GM18907 (cell line): ENCODE data around the gene ZNF592.
"Not testable (repeated sequence)": the region's sequence is repeated elsewhere in the genome, so short reads cannot be mapped to it uniquely, and the experiment has no call there.

Experiments used
- ATAC-seq: cut with Tn5 transposase; IDR thresholded peaks from one replicate; pipeline ENCODE4 v1.9.1; 2021; ENCODE audit warnings: mild to moderate bottlenecking, moderate library complexity; ENCODE audit not compliant: unreplicated experiment

ZNF592 gene

DNA sequence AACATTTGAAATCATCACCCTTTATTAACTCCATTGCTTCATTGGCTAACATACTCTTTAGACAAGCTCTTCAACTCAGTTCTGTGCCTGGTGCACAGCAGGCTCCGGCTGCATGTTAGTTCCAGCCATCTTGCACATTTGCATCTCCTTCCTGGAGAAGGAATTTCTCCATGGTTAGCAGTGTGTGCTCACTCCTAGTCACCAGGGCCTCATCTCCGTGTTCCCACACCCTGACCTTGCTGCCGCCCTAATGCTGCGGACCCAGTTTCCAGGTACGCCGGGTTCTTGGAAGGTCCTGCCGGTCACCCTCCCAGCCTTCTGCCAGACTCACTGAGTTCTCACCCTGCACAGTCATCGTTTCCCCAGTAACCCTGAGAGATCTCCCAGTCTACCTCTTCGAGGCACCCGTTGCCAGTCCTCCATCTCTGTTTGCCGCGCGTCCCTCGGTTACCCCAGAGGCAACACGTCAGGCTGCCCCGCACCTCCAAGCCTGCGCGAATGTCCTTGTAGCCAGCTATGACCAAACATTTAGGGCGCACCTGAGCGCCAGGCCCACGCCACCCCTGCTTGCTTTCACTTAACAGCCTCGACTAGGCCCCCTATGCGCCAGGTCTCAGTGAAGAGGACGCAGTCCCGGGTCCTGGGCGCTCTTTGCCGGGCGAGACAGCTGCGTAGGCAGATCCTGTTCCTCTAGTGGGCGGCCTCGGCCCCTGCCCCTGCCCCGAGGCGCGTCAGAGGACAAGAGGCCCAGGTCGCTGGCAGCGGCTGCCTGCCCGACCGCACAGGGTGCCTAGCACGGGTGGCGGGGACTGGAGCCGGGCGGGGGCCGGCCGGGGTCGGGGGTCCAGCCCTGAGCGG, 747 bp upstream of the ZNF592 start:
- ATAC-seq = peak; percentile 51

DNA sequence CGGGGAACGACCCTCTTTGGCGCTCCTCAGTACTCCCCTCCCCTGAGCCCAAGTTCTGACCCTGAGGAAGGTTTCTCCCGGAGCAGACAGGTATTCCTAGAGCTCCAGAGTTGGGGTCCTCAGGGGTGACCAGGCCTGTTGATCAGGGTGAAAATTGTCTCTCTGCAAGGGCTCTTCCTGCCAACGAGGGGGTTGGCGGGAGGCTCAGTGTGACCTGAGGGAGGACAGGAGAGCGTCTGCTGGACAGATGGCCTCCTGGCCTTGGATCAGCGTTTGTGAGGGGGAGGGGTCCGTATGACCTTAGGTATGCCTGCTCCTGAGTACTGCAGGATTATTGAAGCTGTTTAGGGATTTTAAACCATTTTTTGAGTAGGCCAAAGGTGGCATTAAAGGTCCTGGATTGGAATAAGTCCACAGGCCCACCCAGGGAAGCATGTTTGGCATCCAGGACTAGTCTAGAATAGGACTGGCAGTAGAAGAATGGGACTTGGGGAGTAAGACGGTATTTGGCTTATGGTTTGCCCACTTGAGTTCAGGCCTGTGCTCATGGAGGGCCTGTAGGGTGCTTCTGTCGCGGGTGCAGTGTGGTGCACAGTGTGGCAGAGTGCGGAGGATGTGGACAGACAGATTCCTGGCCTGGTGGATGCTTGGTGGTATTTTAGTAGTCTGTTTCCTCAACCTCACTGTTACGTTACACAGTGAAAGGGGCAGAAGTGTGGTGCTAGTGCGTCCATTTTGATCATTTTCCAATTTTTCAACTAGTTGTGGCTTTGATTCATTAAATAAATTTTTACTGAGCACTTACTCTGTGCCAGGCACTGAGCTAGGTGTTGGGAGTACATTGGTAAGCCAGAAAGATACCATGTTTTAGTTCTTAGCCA, 959 bp downstream of the ZNF592 start:
- peak; percentile 19 for ATAC-seq

DNA sequence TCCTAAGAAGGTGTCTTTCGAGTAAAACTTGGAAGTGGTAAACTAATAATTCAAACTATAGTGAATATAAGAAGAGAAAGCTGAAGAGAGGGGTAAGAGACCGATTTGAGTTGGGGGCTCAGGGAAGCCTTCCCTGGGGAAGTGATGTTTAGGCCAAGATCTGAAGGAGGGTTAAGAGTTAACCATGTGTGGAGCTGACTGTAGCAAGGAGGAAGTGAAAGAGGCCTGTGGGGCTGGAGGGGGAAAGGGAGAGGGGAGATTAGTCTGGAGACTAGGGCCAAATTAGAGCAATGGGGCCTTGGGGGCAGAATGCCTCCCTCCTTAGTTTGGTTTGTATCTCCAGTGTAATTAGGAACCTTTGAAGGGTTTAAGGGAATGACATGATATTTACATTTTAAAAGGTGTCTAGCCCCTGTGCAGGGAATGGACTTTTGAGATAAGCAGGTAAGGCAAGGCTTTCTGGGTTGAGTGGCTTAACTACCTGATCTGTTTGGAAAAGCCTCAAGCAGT, 2.2 kb downstream of the ZNF592 start:
- peak; percentile 33 for ATAC-seq

DNA sequence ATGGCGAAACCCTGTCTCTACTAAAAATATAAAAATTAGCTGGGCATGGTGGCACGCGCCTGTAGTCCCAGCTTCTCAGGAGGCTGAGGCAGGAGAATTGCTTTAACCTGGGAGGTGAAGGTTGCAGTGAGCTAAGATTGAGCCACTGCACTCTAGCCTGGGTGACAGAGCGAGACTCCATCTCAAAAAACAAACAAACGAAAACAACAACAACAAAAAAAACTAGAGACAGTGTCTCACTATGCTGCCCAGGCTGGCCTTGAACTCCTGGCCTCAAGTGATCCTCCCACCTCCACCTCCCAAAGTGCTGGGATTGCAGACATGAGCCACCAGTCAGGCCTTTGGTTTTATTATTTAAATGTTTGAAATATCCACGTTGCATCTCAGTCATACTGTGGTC, 3.3 kb downstream of the ZNF592 start:
- ATAC-seq = not testable (repeated sequence)

DNA sequence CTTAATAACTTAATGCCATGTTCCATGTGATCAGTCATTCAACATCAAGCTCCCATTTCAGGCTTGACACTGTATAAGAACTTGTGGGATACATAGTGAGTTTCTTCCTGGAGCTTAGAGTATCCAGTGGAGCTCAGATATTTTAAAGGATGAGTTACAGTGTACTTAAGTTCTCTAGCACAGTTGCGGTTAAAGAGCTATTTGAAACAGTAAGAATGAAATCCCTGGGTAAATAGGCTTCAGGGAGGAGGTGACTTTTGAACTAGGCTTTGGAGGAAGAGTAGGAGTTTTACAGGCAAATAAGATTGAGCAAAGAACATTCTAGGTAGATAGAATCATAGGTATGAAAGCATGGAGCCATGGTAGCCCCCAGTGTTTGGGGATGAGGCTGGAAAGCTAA, 3.8 kb downstream of the ZNF592 start:
- ATAC-seq = no peak

DNA sequence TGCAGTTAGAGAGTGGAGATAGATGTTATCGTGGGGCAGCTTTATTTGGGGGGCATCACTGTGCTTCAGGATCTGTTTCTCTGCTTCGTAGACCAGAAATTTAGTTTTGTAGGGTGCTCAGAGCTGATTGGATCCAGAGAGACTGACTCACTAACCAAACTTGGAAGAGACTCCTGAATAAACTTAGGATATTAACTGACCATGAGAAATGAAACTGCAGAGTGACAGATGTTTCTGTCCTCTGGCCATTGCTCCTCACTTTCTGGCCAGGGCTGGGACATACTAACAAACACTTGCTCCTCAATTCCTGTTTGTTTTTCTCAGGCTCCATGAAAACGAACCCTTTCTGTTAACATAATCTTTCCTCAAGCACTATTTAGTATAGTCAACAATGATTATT, 4.3 kb downstream of the ZNF592 start:
- ATAC-seq = no peak

DNA sequence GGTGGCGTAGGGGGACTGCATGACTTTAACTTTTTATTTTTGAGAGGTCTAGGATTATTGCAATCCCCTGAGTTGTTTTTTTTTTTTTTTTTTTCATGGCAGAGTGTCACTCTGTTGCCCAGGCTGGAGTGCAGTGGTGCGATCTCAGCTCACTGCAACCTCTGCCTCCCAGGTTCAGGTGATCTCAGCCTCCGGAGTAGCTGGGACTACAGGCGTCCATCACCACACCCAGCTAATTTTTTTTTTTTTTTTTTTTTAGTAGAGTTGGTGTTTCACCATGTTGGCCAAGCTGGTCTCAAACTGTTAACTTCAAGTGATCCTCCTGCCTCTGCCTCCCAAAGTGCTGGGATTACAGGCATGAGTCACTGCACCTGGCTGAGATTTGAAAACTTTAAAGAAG, 6.5 kb downstream of the ZNF592 start:
- ATAC-seq = not testable (repeated sequence)

DNA sequence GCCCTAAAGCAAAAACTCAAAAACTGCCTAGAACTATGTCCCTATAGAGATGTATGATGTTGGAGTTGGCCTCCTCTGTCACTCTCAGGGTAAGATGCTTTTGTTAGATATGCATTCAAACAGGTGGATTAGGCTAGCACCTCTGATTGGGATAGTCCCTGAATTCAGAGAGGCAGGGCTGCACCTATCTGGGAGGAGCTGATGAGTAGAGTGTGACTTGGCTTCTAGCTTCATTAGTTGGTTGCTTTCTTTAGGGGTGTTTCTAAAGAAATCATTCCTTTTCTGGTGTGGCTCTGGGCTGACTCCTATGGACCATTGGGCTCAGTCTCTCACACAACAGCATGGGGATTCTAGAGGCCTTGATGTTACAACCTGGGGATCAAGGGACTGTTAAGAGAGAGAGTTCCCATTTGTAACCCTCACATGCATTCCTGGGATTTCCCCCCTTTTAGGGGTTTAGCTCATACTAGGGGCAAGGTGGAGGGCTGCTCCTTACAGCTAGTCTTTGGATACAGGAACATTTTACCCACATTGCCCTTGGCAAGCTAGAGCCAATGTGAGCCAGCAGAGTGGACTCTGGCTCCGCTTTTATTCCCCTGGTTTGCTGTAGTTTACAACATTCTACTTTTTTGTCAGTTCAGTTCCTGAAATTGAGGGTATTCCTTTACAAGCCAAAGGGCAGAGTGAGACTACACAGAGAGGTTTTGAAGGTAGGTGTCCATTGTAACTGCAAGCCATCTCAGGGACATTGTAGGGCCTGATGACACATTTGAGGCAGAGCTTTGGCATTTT, 7.5 kb downstream of the ZNF592 start:
- no peak for ATAC-seq

DNA sequence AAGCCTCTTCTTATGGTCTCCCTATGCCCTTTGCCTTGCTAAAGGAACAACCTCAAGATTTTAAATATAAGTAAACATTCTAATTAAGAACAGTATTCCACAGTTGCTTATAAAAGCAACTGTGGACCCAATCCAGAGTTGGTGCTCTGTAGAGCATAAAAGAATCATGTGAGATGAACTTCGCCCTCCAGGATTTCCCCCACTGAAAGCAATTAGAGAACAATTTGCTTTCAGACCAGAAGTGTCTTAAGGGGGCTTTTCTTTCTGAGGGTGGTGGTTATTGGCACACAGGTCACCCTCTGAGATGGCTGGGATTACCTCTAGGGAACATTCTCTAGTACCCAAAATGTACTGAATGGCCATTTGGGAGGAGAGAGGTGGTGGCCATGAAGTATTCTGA, 10.6 kb downstream of the ZNF592 start:
- no peak for ATAC-seq

DNA sequence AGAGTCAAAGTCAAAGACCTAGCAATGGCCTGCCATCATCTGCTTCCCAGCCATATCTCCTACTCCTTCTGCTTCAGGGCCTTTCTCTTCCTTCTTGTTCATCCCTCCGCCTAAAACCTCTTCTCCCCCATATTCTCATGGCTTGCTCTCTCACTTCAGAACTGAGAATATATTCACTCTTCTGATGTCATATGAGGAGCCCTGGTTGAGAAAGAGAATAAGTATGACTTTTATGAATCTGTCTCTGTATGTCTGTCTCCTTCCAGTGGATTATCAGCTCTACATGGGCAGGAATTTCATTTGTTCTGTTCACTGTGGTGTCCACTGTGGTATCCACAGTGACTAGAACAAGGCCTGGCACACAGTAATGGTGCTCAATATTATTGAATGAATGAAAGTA, 11.8 kb downstream of the ZNF592 start:
- ATAC-seq = no peak

DNA sequence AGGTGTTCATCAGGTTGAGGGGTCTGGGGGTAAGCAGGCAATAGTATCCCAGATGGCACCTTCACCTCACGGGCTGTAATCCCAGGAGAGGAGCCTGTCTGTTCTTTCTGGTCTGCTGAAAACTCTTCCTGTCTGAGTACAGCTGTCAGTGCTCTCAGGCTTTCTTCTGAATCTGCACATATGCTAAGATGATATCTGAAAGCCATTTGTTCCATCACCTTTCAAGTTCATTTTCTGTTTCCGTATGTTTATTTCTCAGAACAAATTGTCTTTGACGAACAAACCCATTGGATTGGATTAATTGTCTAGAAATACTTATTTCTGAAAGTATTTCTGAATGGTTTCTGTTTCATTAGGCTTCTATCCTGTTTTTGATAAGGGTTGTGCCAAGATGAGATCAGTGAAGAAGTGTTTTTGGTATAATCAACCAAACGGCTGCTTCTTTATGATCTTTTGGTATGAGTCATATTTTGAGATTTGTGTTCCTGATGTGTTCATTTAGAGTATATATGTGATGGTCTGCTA, 13.3 kb downstream of the ZNF592 start:
- peak; percentile 54 for ATAC-seq

DNA sequence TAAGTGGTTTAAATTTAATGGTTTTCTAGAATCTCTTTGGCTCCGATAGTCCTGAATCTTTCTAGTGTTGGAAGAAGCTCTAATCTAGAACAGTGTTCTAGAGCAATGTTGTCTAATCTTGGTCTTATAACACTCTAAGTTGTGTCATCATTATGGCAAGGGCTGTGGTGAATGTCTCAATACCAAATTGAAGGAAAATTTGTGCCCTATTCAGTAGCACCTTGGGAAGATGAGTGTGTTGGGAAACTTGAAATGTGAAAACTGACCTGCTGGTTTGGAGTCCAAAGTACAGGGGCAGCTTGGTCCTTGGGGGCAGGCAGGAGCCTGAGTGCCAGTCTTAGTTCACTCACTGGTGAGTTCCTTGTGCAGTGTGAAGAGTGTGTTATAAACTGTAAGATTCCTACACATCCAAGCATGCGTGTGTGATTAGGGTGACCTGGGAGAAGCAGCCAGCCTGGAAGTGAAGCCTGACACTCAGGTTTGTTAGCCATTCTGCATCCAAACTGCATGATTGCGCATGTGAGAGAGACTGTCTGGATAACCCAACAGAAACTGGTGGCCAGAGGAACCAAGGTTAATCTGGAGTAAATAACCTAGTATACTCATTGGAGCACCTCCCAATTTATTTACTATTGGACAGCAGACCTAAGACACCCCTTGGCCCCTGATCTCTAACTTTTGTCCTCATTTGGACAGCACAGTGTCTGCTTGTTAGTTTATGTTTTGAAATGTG, 14.6 kb downstream of the ZNF592 start:
- ATAC-seq = no peak

DNA sequence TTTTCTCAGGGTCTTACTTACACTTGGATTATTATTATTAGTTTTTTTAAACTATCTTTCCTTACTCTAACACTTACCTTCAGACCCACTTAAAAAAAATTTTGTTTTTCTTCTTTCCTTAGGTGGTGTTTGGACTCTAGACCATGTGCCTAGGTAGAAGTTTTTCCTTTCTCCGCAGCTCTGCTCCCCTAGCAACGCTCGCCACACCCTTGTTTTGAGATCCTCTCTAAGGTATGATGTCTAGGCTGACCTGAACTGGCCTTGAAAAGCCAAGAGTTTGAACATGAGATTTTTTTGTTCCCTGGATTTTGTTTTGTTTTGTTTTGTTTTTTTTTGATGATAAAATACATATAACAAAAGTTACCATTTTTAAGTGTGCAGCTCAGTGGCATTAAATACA, 16.2 kb downstream of the ZNF592 start:
- no peak for ATAC-seq

DNA sequence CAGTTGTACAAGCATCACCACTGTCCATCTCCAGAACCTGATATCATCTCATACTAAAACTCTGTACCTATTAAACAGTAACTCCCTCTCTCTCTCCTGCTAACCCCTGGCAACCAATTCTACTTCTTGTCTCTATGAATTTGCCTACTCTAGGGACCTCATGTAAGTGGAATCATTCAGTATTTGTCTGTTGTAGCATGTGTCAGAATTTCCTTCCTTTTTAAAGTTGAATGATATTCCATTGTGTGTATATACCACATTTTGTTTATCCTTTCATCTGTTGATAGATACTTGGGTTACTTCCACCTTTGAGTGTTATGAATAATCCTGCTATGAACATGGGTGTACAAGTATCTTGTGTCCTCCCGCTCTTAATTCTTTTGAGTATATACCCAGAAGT, 16.6 kb downstream of the ZNF592 start:
- no peak for ATAC-seq

DNA sequence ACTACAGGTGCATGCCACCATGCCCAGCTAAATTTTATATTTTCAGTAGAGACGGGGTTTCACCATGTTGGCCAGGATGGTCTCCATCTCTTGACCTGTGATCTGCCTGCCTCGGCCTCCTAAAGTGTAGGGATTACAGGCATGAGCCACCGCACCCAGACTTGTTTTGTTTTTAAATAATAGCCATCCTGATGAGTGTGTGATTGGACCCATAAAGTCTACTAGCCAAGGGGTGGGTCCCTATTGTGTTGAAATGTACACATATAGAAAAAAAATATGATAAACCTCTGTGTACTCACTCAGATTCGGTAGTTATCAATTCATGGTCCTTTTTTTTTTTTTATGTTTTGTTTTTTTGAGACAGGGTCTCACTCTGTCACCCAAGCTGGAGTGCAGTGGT, 17.3 kb downstream of the ZNF592 start:
- ATAC-seq = no peak

DNA sequence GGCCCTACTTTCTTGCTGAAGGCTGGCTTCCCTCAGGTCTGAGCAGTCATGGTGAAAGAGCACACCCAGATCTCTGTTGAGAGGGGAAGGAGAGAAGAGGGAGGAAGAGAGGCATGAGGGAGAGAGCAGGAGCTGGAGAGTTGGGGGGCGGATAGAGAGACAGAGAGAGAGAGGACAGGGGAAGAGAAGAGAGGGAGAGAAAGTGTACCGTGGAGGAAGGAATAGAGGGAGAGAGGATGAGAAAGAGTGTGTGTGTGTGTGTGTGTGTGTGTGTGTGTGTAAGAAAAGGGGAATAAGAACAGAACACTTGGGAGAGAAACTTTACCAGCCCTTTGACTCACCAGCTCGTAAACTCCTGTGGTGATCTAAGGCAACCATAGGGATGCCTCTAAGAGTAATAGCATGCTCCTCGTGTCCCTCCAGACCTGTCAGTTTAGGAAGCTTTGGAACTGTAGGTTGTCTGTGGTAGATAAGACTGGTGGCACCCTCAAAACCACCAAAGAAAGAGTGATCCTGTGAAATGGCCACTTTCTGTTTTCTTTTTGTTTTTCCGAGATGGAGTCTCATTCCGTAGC, 18.2 kb downstream of the ZNF592 start:
- no peak for ATAC-seq

DNA sequence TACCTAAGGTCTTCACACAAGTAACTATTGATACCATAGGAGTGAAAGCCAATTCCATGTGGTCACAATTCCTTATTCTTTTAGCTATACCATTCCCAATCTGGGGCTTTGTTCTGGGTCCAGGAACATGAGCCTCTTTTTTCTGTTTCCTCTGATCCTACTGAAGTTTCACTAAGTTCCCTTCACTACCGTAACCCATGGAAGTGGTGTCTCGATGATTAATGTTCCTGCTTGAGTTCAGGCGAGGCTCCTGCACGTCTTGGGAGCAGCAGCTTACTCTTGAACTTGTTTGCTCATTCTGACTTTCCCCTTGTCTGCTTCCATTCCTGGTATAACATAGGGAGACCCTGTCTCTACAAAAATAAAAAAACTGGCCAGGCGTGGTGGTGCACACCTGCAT, 23.6 kb downstream of the ZNF592 start:
- no peak for ATAC-seq

DNA sequence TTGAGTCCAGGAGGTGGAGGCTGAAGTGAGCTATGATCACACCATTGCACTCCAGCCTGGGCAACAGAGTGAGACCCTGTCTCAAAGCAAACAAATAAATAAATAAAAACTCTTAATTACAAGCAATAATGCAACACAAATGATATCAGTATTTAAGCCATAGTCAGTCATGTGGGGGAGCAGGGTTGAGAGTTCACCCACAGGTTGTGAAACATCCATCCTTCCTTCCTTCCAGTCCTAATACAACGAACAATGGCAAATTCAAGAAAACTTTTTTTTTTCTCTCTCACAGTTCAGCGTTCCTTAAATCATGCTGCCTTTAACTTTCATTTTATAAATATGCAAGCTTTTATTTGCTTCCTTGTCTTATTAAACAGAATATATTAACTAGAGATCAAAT, 24.1 kb downstream of the ZNF592 start:
- ATAC-seq = no peak

DNA sequence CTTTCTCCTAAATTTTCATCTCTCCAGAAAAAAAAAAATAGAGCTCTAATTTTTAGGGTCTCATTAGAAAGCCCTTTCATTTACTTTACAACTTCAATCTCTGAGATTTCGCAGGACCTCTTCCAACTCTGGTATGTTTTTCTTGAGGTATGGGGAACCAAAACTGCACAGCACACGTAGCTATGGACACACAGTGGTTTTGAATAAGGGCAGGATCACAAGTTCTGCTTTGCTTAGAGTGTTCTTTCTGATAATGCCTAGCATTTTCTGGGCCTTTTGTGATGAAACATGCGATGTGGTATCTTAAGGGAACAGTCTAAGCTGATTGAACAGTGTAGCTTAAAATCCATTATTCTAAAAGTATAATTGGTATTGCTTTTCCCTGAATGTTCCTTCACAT, 25.3 kb downstream of the ZNF592 start:
- ATAC-seq = no peak
